HCT116 (cell line): Measurements from ENCODE around the gene ANO2.

Source experiments
- CTCF ChIP-seq, 3 experiments: fragments of 200-600 bp in 1 of 3; sonication (generic) in 1 of 3; IDR thresholded peaks in 2 of 3; conservative IDR thresholded peaks in 1 of 3; 2 replicates each; pipeline ENCODE4 v1.5.1; 2012 to 2017; ENCODE audit warnings: low read depth in 2 of 3, low read length in 2 of 3, antibody characterized with exemption in 1 of 3, borderline replicate concordance in 1 of 3, control low read depth in 1 of 3, mild to moderate bottlenecking in 1 of 3, mixed read lengths in 1 of 3, mixed run types in 1 of 3, moderate library complexity in 1 of 3; ENCODE audit not compliant: insufficient read depth in 1 of 3
- EZH2 ChIP-seq: fragments of 200-600 bp; sonication (generic); IDR thresholded peaks from 2 replicates; pipeline ENCODE4 v1.6.1; 2017; ENCODE audit warnings: antibody characterized with exemption, mixed run types
- POLR2A ChIP-seq: IDR thresholded peaks from 2 replicates; pipeline ENCODE4 v1.7.0; 2011; ENCODE audit warnings: borderline replicate concordance; ENCODE audit not compliant: insufficient read depth, insufficient read length; ENCODE audit errors: extremely low read depth
- RAD21 ChIP-seq: IDR thresholded peaks from 2 replicates; pipeline ENCODE4 v1.6.1; 2012; ENCODE audit warnings: low read depth, mild to moderate bottlenecking

- no peak for TF ChIP-seq POLR2A
- no peak for TF ChIP-seq RAD21
- TF ChIP-seq EZH2, result no peak
- TF ChIP-seq CTCF (IDR thresholded peaks at IDR 0.05 in 2 of 3, conservative IDR thresholded peaks at IDR 0.05 in 1 of 3; ENCODE audit: borderline replicate concordance in 1 of 3, insufficient read depth in 1 of 3, low read depth in 2 of 3, low read length in 2 of 3), result no peak
Measured at GRCh38 chr12:5967645-5968415, 22.8 kb upstream of the ANO2 start.
